ENCODE measurements around the gene ADGRD2.

DNA sequence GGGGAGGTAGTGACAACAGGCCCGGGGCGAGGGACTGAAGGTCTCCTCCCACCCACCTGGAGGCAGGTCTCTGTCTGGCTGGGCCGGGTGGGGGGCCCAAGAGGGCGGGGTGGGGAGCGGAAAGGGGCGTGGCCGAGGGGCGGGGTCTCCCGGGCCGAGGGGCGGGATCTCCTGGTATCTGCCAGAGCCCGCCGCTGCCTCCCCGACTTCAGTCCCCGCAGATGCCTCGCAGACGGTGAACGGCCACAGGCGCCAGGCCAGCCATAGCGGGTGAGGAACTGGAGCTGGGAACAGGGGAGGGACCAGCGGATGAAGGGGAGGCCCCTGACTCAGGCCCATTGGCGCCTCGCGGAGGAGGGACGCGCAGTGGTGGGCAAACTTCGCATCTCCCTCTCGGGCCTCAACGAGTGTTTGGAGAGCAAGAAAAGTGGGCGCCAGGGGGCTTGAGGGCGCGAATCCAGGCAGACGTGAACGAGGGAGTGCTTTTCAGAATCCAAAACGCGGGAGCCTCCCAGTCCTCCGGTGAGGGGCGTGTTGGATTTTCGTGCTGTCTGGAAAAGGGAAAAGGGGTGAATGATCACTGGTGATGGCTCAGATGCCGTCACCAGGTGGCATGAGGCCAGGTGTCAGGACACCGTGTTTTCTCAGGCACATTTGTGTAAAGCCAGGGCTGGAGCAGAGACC lies at the start of gene ADGRD2:
- TF ChIP-seq, protein P1, sequence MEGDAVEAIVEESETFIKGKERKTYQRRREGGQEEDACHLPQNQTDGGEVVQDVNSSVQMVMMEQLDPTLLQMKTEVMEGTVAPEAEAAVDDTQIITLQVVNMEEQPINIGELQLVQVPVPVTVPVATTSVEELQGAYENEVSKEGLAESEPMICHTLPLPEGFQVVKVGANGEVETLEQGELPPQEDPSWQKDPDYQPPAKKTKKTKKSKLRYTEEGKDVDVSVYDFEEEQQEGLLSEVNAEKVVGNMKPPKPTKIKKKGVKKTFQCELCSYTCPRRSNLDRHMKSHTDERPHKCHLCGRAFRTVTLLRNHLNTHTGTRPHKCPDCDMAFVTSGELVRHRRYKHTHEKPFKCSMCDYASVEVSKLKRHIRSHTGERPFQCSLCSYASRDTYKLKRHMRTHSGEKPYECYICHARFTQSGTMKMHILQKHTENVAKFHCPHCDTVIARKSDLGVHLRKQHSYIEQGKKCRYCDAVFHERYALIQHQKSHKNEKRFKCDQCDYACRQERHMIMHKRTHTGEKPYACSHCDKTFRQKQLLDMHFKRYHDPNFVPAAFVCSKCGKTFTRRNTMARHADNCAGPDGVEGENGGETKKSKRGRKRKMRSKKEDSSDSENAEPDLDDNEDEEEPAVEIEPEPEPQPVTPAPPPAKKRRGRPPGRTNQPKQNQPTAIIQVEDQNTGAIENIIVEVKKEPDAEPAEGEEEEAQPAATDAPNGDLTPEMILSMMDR (IDR thresholded peaks at IDR 0.05) = no peak
- no peak for TF ChIP-seq POLR2A (IDR thresholded peaks at IDR 0.05)

Measured in tibial nerve (tissue), 3 donors.